Endothelial cell (in vitro differentiated cells): ENCODE data around the gene SLC16A8. TPM values are rescaled to one million over a fixed set of nuclear protein-coding genes. Genes with fewer than 3 reads are reported as not detected.

Experiments used
- DNase-seq: peaks from one replicate; pipeline ENCODE4 v3.0.0; 2021; ENCODE audit warnings: low spot score
- H3K27ac Mint-ChIP-seq: one replicate; pipeline ENCODE4 v1.8.0; 2021; ENCODE audit warnings: mixed read lengths, inconsistent platforms; ENCODE audit not compliant: unreplicated experiment
- H3K27me3 Mint-ChIP-seq: one replicate; pipeline ENCODE4 v1.8.0; 2021; ENCODE audit warnings: mild to moderate bottlenecking, moderate library complexity, mixed read lengths, inconsistent platforms; ENCODE audit not compliant: unreplicated experiment
- H3K36me3 Mint-ChIP-seq: one replicate; pipeline ENCODE4 v1.8.0; 2021; ENCODE audit warnings: mild to moderate bottlenecking, low read depth, mixed read lengths, inconsistent platforms; ENCODE audit not compliant: unreplicated experiment
- H3K4me1 Mint-ChIP-seq: one replicate; pipeline ENCODE4 v1.8.0; 2021; ENCODE audit warnings: mild to moderate bottlenecking, mixed read lengths, inconsistent platforms; ENCODE audit not compliant: unreplicated experiment
- H3K4me3 Mint-ChIP-seq: one replicate; pipeline ENCODE4 v1.8.0; 2021; ENCODE audit warnings: mild to moderate bottlenecking, mixed read lengths, inconsistent platforms; ENCODE audit not compliant: unreplicated experiment
- H3K9me3 Mint-ChIP-seq: one replicate; pipeline ENCODE4 v1.8.0; 2021; ENCODE audit warnings: mixed read lengths, inconsistent platforms; ENCODE audit not compliant: unreplicated experiment
- total RNA-seq: library from RNA; stranded (reverse); fragmentation: NEBNext Ultra II Directional; extraction: Animal tissue kit (Norgen Biotek cat#: 25700); gene quantifications from one replicate; pipeline ENCODE4 v1.2.1, GENCODE V29; 2021; ENCODE audit not compliant: unreplicated experiment
- TF ChIP-seq, protein P1 (sequence below): fragments of 200-600 bp; sonication (generic); IDR thresholded peaks from one replicate; pipeline ENCODE4 v1.5.0; 2021; ENCODE audit warnings: antibody characterized with exemption; ENCODE audit not compliant: unreplicated experiment

Gene SLC16A8
- total RNA-seq, 1 donor from 2014 or later, result not detected

DNA sequence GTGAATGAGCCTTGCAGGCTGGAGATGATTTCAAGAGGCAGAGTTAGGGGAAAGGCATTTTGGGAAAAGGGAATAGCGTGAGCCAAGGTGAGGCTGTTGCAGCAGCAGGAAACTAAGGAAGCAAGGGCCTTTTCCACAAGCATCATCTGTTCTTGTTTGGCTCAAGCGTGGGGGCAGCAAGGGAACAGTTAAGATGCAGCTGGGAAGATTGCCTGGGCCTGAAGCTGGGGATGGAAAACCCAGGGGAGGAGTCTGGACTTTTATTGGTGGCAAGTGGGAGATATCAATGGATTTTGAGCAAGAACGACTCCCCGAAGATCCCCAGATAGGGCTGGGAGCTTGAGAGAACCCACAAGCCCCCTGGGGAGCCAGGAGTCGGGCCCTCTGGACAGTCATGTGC, 54.1 kb downstream of the SLC16A8 start:
- DNase-seq, result no peak
- Mint-ChIP-seq H3K27me3 (peaks cover 17% of the 10 kb centered on the region), H3K36me3 (no peaks in the 10 kb centered on the region), H3K9me3 (no peaks in the 10 kb centered on the region), H3K27ac (no peak overlapping the region), H3K4me1 (peaks cover 6% of the 10 kb centered on the region), H3K4me3 (no peak overlapping the region)
- TF ChIP-seq, protein P1, sequence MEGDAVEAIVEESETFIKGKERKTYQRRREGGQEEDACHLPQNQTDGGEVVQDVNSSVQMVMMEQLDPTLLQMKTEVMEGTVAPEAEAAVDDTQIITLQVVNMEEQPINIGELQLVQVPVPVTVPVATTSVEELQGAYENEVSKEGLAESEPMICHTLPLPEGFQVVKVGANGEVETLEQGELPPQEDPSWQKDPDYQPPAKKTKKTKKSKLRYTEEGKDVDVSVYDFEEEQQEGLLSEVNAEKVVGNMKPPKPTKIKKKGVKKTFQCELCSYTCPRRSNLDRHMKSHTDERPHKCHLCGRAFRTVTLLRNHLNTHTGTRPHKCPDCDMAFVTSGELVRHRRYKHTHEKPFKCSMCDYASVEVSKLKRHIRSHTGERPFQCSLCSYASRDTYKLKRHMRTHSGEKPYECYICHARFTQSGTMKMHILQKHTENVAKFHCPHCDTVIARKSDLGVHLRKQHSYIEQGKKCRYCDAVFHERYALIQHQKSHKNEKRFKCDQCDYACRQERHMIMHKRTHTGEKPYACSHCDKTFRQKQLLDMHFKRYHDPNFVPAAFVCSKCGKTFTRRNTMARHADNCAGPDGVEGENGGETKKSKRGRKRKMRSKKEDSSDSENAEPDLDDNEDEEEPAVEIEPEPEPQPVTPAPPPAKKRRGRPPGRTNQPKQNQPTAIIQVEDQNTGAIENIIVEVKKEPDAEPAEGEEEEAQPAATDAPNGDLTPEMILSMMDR, result no peak

DNA sequence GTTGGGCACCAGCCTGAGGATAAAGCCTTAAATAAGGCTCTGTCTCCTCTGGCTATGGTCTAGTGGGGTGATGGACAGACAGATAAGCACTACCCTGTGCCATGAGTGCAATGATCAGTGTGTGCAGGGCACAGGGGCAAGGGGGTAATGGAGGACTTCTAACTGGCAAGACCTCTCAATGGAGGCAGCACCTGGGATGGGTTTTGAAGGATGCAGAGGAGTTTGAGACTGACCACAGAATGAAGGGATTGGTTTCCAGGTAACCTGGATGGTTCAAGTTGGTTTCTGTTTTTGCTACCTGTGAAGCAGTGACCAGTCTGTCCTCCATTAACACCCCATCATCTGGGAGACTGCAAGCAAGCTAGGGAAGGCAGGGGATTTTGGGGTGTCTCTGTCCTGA, 54.6 kb downstream of the SLC16A8 start:
- Mint-ChIP-seq H3K36me3 (no peaks in the 10 kb centered on the region), H3K27ac (no peak overlapping the region), H3K27me3 (peaks cover 18% of the 10 kb centered on the region), H3K4me1 (peaks cover 5% of the 10 kb centered on the region), H3K9me3 (no peaks in the 10 kb centered on the region), H3K4me3 (no peak overlapping the region)
- DNase-seq, result no peak
- TF ChIP-seq, protein P1, result no peak

DNA sequence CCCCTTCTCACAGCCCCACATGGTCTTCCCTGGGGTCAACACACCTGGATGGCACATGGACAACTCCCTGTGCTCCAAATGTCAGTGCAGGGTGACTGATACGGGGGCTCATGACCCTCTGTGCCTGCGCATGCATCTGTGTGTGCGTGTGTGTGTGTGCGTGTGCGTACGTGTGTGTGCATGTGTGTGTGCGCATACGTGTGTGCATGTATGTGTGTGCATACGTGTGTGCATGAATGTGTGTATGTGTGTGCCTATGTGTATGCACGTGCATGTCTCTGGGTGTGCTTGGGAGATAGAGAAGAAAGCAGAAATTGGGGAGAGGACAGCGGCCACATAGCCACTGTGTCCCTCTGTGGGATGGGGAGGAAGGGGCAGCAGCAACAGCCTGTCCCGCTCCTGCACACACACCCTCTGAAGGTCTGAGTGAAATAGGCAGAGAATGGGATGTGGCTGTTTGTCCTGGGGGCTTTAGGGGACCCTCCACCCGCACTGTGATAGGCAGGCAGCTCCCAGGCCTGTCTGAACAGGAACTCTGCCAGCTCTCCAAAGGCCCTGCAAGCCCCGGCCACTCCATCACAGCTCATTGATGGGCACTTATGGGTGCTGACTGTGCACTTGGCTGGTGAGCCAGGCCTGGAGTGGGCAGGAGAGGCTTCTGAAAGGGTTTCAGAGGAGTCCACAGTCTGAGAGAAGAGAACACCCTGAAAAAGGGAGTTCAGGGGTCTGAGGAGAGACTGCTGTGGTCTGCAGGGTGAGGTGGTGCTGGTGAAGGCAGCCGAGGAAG, 55.4 kb downstream of the SLC16A8 start:
- no peaks in the 10 kb centered on the region for H3K9me3 Mint-ChIP-seq
- DNase-seq, result no peak
- H3K4me3 Mint-ChIP-seq, result no peak overlapping the region
- no peak overlapping the region for H3K27ac Mint-ChIP-seq
- no peaks in the 10 kb centered on the region for H3K4me1 Mint-ChIP-seq
- TF ChIP-seq, protein P1, result no peak
- peaks cover 15% of the 10 kb centered on the region for H3K27me3 Mint-ChIP-seq
- H3K36me3 Mint-ChIP-seq, result no peaks in the 10 kb centered on the region

Other genes starting within 250 kb of the SLC16A8 start
- 14.4 TPM for gene ANKRD54, start 239.8 kb downstream of the SLC16A8 start, total RNA-seq
- 732 TPM for gene EIF3L, start 234.8 kb downstream of the SLC16A8 start, total RNA-seq
- gene MICALL1, start 177.9 kb downstream of the SLC16A8 start, total RNA-seq, result 124 TPM
- gene C22orf23, start 130.6 kb downstream of the SLC16A8 start, total RNA-seq, result 0.54 TPM
- gene POLR2F, start 130.5 kb downstream of the SLC16A8 start, total RNA-seq, result 58.9 TPM
- 0.08 TPM for gene SOX10, start 99.6 kb downstream of the SLC16A8 start, total RNA-seq
- 24.1 TPM for gene PICK1, start 26.8 kb downstream of the SLC16A8 start, total RNA-seq
- 0.77 TPM for gene BAIAP2L2, start 26.5 kb upstream of the SLC16A8 start, total RNA-seq
- 22.5 TPM for gene PLA2G6, start 97.6 kb upstream of the SLC16A8 start, total RNA-seq
- 3.5 TPM for gene MAFF, start 117.8 kb upstream of the SLC16A8 start, total RNA-seq
- 59.8 TPM for gene TMEM184B, start 188.8 kb upstream of the SLC16A8 start, total RNA-seq
- gene CSNK1E, start 233.2 kb upstream of the SLC16A8 start, total RNA-seq, result 144 TPM